ENCODE results near the gene FGD2. TPM values are rescaled to one million over a fixed set of nuclear protein-coding genes. Genes with fewer than 3 reads are reported as not detected.
"Not testable (repeated sequence)": the region's sequence is repeated elsewhere in the genome, so short reads cannot be mapped to it uniquely, and the experiment has no call there.

FGD2 gene
- polyA plus RNA-seq, 3 donors, result 2.1 to 2.8 (median 2.6) TPM

DNA sequence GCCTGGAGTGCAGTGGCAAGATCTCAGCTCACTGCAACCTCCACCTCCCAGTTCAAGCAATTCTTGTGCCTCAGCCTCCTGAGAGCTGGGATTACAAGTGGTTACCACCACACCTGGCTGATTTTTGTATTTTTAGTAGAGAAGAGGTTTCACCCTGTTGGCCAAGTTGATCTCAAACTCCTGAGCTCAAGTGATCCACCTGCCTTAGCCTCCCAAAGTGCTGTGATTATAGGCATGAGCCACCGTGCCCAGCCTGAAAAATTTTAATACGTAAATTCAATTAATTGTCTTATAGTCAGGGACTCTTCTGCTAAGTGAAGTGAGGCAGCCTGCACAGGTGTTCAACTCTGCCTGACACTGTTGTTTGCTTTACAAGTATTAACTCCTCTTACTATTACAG is 15.1 kb upstream of the FGD2 start:
- not testable (repeated sequence) for DNase-seq

DNA sequence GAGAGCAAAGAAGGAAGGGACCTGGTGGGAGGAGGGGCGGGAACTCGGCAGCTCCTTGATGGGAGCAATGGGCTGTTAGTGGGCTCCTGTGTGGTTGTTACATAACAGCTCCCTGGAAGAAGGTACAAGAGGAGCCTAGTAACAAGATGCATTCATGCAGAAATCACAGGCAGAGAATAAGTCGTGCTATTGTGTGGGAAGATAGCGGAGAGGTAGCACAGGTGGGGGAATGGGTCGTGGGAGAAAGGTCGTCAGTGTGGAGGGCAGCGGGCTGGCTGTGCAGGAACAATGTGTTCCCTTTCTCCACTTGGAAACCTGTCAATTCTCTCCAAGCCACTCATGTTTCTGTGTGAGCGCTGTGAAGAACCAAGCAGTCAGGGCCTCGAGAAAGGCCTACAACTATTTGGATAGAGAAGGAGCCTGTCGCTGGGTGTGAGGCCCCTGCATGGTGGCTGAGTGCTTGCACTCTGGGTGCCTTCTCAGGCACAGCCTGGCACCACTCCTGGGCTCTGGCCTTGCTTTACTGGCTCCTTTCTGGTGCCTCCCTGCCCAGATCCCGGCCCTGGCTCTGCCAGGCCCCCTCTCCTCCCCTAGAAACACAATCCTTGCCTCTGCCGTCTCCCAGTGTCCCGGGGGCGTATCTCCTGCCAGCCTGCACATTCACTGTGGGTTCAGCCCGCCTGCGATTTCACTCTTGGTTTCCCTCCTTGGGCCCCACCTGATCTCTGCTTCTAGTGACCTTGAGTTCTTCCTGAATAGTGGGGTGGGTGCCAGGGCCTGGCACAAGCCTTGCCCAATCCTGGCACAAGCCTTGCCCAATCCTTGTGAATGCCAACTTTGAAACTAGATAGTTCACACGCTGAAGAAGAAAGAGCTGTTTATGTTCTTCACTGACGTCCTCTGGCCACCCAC is 7.4 kb upstream of the FGD2 start:
- no peak for DNase-seq

DNA sequence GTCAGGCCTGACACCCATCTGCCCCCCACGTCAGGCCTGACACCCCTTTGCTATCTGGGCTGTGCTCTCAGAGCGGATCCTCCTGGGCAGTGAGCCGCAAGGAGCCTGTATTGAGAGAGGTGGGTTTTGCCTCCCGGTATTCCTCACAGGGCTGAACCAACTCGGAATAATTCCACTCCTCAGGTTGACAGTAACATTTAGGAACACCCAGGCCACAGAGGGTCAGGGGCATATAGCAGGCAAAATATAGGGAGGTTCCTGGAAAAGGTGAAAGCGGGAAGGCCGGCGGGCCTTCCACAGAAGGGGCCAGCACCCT is 6.8 kb upstream of the FGD2 start:
- no peak for DNase-seq

DNA sequence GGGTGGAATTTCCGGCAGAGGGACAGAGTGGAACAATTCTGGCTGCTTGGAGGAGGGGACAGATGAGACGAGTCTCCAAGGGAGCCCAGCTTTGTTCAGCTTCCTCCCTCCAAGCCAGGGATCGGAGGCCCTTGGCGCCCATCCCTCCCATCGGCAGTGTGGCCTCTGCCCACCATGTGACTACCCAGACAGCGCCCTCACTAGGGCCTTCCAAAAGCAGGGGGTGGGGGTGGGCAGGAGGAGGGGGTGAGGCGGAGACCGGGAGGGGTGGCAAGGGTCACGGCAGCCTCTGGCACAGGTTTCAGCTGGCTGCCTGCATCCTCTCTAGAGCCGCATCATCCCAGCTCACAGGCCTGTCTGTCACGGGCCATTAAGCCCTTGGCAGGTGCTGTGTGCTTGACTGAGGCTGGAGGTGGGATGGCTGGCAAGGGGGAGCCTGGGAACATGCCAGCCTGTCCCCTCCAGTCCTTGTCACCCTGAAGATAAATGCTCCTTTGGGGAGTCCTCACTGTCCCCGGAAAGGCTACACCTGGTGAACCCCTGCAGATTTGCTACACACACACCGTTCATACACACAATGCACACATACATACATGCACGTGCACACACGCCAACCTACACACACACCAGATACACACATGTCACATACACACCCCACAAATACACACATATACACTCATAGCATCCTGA is 6.2 kb upstream of the FGD2 start:
- peak; percentile 90 for DNase-seq

DNA sequence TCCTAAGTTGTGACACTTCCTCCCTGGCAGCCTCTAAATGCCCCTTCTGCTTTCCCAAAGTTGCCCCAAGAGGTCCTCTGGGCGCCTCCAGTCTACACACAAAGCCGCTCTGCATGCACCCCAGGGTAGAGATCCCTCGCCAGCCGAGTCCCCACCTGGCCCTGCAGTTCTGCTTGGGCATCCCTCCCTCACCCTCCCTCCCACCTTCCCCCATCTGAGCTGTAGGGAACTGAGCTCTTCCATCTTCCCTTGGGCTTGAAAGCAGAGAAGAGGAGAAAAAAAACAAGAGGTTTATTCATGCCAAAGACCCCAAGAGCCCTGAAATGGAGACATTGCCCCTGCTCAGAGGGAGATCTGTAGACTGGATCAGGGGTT is 5.7 kb upstream of the FGD2 start:
- no peak for DNase-seq

DNA sequence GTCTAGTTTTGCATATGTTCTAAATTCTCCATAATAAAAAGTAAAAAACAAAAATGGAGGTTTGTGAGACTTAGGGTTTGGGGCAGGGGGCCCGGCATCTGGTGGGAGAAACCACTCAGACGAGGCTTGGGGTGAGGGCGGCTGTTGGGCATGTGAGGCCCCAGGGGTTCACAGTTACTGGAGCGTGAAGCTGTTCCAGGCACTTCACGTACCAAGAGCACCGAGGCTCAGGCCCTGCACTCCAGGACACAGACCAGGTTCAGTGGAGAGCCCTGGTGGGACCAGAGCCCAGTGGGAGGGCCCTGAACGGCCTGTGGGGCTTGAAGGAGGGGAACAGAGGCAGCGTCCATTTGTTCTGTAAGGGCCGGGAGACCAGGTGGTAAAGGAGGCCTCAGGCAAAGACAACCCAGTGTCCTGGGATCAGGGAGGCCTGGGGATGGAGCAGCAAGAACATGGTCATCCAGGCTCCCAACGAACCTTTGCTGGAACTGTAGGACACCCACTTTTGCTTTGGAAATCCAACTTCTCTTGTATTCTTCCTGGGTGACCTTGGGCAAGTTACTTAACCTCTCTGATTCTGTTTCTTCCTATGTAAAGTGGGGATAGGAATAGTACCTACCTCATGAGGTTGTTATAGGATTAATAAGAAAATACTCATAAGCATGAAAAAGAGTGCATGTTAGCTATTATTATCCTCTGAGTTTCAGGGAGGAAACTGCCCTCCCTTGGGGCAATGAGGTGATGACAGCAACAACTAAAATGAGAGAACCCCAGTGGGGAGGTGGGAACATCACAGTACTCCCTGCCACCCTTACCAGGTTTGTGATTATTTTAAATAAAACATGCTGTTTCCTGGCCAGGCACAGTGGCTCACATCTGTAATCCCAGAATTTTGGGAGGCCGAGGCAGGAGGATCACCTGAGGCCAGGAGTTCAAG is 1.1 kb upstream of the FGD2 start:
- DNase-seq, result no peak

DNA sequence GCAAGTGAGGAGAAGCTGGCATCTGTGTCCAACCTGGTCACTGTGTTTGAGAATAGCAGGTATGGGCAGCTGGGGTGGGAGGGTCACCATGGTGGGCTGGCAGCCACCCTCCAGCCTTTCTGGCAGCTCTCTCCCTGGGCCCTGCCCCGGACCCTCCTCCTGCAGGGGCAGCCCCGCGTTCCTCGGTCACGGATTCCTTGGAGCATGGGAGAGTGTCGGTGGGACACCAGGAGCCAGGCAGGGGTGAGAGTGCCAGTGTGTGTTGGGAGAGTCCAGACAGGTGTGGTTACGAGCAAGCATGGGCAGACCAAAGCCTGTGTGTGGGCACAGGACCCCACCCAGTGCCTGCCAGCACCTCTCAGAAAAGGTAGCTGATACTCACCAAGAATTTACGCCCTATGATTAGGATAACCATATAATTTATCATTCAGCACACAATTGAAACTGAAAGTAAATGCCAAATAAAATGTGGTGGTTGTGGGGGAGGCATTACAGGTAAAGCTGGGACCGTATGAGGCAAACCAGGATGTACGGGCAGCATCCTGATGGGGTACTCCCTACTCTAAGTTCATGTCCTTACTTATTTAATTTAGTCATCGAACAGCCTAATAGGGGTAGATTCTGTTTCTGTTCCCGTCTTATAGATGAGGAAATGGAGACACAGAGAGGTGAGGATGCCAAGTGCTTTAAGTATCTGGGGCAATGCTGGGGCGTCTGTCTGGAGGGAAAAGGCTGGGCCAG is 542 bp downstream of the FGD2 start:
- no peak for DNase-seq

DNA sequence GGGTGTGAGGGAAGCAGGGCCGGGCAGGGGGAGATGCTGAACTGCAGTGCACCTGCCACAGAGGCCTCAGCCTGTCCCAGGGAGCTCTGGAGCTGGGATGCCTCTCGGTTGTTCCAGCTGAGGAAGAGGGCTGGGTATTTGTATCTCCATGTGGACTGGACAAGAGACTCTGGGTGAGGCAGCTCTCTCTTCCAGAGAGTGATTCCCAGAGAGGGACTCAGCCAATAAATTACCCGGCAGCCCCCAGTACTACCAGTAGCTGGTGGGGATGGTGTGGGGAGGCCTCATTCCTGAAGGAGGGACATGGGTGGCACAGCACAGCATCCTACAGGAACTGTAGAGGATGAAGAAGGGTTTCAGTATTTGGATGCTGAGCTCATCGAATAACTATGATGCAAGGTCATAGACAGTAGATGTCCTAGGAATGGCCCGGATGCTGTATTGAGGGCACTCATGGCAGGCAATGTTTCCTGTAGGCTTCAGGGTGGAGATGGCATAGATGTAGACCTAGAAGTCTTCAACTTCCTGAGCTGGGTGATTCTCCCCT is 1.4 kb downstream of the FGD2 start:
- DNase-seq, result no peak

DNA sequence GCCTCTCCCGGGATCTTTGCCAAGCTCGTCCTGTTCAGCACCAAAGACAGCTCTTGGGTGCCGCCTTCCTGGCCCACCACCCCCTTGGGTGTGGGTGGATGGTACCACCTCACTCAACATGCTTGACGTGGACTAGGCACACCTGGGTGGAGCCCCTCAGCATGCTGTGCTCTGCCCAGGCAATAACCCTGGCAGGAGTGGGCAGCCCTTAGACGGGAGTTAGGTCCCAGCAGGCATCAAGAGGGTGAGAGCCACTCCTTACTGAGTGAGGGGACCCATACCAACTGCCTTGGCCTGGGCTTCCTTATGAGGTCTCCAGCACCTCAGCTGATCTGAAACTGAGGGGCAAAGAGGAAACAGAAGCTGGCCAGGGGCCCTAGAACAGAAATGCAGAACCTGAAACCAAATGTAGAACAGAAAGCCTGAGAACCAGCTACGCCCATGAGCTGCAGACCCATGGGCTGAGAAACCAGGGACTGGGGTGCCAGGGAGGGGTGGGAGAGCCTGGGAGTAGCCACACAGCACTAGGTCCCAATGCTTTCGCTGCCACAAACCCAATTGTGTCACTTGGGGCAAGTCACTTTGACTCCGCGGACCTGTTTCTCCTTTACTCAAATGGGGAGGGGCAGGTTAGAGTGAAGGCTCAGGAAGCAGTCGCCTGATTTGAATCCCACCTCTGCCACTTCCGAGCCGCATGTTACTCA is 2.0 kb downstream of the FGD2 start:
- DNase-seq, result no peak

DNA sequence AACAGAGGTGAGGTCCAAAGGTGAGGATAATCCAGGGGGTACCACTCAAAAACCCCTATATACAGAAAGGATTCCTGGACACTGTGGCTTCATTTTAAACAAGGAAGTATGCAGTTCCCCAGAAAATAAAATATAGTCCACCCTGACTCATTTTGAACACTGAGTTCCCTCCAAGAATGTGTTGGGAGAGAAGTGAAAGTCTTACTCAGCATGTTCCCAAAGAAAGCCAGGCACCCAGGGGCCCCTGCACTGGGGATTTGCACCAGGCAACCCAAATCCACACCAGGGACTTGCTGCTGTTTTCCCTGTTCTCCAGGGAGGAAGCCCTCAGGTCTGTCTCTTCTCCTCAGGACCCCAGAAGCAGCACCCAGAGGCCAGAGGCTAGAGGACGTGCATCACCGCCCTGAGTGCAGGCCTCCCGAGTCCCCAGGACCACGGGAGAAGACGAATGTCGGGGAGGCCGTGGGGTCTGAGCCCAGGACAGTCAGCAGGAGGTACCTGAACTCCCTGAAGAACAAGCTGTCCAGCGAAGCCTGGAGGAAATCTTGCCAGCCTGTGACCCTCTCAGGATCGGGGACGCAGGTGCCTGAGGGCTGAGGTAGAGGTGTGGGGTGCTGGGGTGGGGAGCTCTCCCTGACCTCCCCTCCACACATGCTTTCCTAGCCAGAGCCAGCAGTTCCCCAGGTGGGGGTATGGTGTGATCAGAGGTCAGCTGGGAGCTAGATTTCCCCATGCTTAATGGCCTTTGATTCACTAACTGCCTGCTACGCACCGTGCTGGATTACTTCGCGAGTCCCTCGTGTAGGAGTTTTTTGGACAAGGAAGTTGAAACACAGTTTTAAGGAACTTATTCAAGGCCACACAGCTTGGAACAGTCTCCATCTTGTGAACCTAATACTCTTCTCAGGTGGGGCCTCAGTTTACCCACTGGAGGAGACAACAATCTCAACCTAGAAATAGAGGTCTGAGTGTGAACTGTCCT is 3.3 kb downstream of the FGD2 start:
- no peak for DNase-seq

DNA sequence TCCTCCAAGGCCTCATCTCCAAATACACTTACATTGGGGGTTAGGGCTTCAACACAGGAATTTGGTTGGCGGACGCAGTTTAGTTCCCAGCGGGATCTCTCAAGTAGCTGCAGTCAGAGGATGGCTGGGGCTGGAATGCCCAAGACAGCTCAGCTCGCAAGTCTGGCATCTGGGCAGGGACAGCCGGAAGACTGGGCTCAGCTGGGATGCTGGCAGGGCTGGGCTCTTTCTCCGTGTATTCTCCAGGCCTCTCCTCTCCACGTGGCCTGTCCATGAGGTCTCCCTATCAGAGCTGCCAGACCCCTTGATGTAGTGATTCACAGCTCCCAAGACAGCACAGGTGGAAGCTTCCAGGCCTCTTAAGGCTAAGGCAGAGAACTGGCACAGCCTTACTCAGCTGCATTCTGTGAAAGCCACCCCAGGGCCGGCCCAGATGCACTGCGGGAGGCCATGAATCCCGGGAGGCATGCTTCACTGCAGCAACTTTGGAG is 5.0 kb downstream of the FGD2 start:
- no peak for DNase-seq

DNA sequence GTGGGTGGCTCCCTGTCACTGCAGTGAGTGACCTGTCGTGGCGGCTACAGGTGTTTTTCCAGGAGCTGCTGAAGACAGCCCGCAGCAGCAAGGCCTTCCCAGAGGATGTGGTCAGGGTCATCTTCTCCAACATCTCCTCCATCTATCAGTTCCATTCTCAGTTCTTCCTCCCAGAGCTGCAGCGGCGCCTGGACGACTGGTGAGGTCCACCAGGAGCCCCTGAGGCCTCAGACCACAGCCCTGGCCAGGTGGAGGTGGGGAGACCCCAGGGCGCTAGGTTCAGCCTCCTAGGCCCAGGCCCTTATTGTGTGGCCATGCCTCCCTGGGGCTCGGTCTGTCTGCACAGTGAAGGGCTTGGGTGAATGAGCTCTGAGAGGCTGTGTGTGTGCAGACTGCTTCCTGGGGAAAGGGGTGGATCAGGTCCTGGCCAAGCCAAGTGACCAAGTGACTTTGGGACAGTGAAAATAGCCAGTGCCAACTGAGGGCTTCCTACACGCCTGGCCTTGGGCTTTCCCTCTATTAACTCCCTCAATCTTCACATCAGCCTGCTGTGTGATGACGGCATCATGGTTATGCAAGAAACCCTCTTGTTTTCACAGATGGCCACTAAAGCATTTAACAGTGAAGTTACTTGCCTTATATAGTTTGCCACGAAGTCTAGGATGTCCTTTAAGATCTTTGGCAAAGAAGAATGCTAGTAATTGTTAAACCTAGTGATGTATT is 6.4 kb downstream of the FGD2 start:
- DNase-seq, result no peak

DNA sequence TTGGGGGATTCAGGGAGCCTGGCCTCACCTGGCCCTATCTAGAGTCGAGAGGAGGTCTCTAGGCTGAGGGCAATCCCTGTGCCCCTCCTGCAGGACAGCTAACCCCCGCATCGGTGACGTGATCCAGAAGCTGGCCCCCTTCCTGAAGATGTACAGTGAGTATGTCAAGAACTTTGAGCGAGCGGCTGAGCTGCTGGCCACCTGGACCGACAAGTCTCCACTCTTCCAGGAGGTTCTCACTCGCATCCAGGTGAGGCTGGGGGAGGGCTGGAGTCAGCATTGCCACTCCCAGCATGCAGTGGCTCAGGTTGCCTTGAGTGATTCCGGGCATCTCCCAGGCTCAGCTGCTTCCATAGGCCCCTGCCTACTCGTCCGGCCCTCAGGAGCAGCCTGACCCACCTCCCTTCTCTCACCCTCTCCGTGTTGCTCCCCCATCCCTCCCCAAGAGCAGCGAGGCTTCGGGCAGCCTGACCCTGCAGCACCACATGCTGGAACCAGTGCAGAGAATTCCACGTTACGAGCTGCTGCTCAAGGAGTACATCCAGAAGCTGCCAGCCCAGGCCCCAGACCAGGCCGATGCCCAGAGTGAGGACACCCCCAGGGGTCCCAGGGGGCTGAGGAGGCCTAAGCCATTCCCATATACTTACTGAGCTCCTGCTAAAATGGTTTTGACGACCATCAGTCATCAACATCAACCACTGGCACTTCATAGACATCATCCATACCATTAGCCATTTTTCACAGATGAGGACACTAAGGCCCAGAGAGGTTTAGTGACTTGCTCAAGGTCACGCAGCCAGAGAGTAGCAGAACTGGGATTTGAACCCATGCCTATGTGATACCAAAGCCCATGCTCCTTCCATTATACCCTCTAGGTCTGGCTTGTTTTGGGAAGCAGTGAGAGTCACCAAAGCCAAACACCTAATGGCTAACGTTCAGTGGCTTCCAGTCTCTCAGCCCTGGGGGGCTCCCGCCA is 8.3 kb downstream of the FGD2 start:
- DNase-seq, result no peak

DNA sequence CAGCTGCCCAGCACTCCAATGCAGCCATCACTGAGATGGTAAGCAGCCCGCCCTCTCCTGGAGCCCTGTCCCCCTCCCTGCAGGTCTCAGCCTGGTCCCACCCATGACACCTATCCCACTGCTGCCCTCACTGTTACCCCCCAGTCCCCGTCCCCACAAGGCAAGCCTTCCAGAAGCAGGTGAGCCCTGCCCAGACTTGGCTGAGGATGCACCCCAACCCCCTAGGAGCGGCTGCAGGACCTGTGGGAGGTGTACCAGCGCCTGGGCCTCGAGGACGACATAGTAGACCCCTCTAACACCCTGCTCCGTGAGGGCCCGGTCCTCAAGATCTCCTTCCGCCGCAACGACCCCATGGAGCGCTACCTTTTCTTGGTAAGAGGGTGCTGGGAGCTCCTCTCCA is 9.2 kb downstream of the FGD2 start:
- DNase-seq, result no peak

DNA sequence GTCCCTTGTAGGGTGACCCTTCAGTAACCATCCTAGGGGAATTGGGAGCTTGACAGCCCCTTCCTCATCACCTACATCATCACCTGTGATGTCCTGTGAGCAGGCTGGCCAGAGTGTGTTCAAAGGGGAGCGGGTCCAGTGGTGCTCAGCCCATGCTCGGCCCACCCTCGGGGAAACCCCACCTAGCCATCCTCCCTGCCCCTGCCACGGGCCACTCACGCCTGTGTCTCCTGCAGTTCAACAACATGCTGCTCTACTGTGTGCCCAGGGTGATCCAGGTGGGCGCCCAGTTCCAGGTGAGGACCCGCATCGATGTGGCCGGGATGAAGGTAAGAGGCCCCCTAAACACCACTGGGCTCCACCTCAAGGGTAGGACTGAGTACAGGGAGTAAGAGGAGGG is 10.1 kb downstream of the FGD2 start:
- no peak for DNase-seq

DNA sequence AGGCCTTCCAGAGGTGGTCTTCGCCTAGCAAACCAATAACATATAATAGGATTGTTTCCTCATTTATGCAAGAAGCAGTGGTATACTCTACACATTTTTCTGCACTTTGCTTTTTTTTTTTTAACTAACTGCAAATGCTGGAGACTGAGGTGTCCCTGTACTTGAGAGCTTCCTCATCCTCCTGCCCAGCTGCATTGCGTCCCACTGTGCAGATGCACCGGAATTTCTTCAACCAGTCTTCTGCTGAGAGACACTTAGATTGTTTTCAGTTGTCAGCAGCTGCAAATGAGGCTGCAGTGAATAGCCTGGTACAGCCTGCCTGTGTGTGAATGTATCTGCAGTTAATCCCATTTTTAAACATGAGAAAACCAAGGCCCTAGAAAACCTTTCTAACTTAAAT is 11.5 kb downstream of the FGD2 start:
- no peak for DNase-seq

DNA sequence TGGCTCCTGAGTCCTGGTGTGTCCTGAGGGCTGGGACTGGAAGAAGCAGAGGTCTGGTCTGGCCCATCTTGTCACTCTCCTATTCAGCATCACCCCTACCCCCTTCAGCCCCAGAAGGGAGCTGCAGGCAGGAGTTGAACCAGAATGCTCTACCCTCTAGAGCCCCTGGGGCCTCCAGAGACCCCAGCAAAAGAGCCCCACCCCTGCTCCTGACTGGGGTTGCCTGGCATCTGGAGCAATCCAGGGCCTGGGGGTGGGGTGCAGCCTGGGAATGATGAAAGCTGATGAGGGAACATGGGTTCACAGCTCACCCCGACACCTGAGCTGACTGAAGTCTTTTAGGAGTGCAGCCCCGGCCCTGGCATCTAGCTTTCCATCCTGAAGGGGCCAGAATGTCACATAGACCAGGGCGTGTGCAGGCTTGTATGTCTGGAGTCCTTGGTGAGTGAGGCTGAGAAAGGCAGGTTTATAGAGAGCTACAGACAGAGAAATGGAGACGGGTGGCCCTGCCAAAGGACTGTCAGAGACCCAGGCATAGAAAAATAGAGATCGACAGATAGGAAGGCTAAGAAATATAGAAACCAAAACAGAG is 12.2 kb downstream of the FGD2 start:
- no peak for DNase-seq
